ENCODE data around the gene NEUROG1. TPM values are rescaled to one million over a fixed set of nuclear protein-coding genes. Genes with fewer than 3 reads are reported as not detected.
A peak's percentile ranks its signal among the peaks of the same experiment; 100 is the strongest.

Gene NEUROG1
- total and polyA plus RNA-seq, 4 donors, result not detected

- DNase-seq (peak in 1 of 3 donors; percentile 46), ATAC-seq (ENCODE audit: insufficient read depth, low FRiP score) (no peak)
- Histone ChIP-seq H3K27me3 (ENCODE audit: control insufficient read depth in 3 of 3, insufficient read depth in 3 of 3, low read length in 2 of 3) (peaks cover 0 to 19% (median 17%) of the 10 kb centered on the region in 3 donors), H3K9ac (ENCODE audit: insufficient read depth in 1 of 2, low read length in 2 of 2) (no peak overlapping the region), H3K9me3 (ENCODE audit: control insufficient read depth in 4 of 4, insufficient read depth in 3 of 4, low read length in 3 of 4) (no peaks in the 10 kb centered on the region), H3K4me1 (ENCODE audit: control insufficient read depth in 5 of 5, insufficient read depth in 5 of 5, low read length in 5 of 5) (no peaks in the 10 kb centered on the region), H3K4me3 (no peak overlapping the region), H3K36me3 (ENCODE audit: control insufficient read depth in 4 of 4, insufficient read depth in 4 of 4, low read length in 4 of 4) (no peaks in the 10 kb centered on the region), H3K27ac (ENCODE audit: low read depth in 1 of 2, low read length in 1 of 2) (no peak overlapping the region)
- TF ChIP-seq, protein P1, sequence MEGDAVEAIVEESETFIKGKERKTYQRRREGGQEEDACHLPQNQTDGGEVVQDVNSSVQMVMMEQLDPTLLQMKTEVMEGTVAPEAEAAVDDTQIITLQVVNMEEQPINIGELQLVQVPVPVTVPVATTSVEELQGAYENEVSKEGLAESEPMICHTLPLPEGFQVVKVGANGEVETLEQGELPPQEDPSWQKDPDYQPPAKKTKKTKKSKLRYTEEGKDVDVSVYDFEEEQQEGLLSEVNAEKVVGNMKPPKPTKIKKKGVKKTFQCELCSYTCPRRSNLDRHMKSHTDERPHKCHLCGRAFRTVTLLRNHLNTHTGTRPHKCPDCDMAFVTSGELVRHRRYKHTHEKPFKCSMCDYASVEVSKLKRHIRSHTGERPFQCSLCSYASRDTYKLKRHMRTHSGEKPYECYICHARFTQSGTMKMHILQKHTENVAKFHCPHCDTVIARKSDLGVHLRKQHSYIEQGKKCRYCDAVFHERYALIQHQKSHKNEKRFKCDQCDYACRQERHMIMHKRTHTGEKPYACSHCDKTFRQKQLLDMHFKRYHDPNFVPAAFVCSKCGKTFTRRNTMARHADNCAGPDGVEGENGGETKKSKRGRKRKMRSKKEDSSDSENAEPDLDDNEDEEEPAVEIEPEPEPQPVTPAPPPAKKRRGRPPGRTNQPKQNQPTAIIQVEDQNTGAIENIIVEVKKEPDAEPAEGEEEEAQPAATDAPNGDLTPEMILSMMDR (IDR thresholded peaks at IDR 0.05; ENCODE audit: control extremely low read depth, extremely low read depth), result no peak
- 13 to 22% methylated on average over 8 of the region's 8 CpGs for WGBS, 2 donors
Observed at GRCh38 chr5:135553688-135554462, 18.1 kb upstream of the NEUROG1 start.

DNA sequence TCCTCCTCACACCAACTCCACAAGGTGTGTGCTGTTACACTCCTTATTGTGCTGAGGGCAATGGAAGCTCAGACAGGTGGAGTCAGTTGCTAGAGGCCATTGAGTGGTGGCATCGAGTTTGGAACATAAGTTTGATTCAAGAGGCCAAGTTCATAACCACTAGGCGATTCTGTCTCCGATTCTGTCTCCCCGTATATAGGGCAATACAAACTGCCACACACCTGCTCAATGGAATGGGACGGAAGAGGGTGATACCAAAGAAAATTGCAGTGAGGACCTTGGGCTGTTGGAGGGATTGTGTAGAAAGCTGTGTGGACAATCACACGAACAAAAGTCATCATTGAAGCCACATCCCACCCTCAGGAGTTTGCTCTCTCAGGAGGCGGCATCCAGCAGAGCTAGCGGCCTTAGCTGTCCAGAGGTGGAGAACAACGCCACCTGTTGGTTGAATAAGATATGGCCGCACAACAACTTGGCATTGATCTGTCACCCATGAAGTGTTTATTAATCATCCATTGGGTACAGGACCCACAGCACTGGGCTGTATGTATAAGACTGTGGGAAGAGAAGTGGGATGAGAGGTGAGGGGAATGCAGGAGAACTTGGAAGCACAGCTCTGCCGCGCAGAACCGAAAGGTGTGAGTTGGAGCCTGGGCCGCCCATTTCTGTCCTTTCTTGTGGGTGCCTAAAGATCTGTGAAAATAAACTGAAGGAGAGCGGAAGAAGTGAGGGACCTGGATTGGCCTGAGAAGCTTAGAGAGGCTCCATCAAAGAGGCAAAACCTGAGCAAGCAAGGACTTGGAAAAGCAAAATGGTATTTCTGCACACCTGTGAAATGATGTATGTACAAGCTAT, 16.1 kb upstream of the NEUROG1 start:
- no peak overlapping the region for H3K4me3 ChIP-seq
- peak; percentile 89 for ATAC-seq (ENCODE audit: insufficient read depth, low FRiP score)
- no peak overlapping the region for H3K27ac ChIP-seq (ENCODE audit: low read depth in 1 of 2, low read length in 1 of 2)
- DNase-seq, result peak; percentile 79 to 87 (median 83)
- WGBS, 2 donors, result 37 to 44% methylated on average over 15 of the region's 15 CpGs
- TF ChIP-seq, protein P1 (IDR thresholded peaks at IDR 0.05; ENCODE audit: control extremely low read depth, extremely low read depth), result peak; percentile 65
- H3K4me1 ChIP-seq (ENCODE audit: control insufficient read depth in 5 of 5, insufficient read depth in 5 of 5, low read length in 5 of 5), result no peaks in the 10 kb centered on the region
- no peak overlapping the region for H3K9ac ChIP-seq (ENCODE audit: insufficient read depth in 1 of 2, low read length in 2 of 2)
- H3K36me3 ChIP-seq (ENCODE audit: control insufficient read depth in 4 of 4, insufficient read depth in 4 of 4, low read length in 4 of 4), result no peaks in the 10 kb centered on the region
- peaks cover 0 to 37% (median 33%) of the 10 kb centered on the region in 3 donors for H3K27me3 ChIP-seq (ENCODE audit: control insufficient read depth in 3 of 3, insufficient read depth in 3 of 3, low read length in 2 of 3)
- H3K9me3 ChIP-seq (ENCODE audit: control insufficient read depth in 4 of 4, insufficient read depth in 3 of 4, low read length in 3 of 4), result peaks cover 0 to 2% (median 0%) of the 10 kb centered on the region in 4 donors

DNA sequence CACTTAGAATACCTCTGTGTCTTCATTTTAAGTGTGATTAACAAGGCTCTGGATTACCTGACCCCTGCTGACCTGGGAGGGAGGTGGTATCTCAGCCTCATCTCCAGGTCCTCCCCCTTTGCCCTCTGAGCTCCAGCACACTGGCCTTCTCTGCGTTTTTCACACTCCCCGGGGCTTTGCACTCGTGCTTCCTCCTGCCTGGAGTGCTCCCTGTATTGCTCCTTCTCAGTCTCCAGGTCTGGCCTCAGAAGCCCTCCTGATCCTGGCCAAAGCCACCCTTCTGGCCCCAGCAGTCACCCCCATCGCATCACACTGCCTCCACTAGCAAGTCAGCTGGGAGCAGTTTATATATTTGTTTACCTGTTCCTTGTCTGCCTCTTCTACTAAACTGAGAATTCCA, 13.6 kb upstream of the NEUROG1 start:
- no peaks in the 10 kb centered on the region for H3K36me3 ChIP-seq (ENCODE audit: control insufficient read depth in 4 of 4, insufficient read depth in 4 of 4, low read length in 4 of 4)
- no peak overlapping the region for H3K4me3 ChIP-seq
- H3K27ac ChIP-seq (ENCODE audit: low read depth in 1 of 2, low read length in 1 of 2), result no peak overlapping the region
- H3K9me3 ChIP-seq (ENCODE audit: control insufficient read depth in 4 of 4, insufficient read depth in 3 of 4, low read length in 3 of 4), result peaks cover 0 to 2% (median 0%) of the 10 kb centered on the region in 4 donors
- H3K9ac ChIP-seq (ENCODE audit: insufficient read depth in 1 of 2, low read length in 2 of 2), result no peak overlapping the region
- ATAC-seq (ENCODE audit: insufficient read depth, low FRiP score) (no peak), DNase-seq (no peak)
- WGBS, 2 donors, result 40 to 41% methylated on average over 4 of the region's 4 CpGs
- TF ChIP-seq, protein P1 (IDR thresholded peaks at IDR 0.05; ENCODE audit: control extremely low read depth, extremely low read depth), result no peak
- H3K4me1 ChIP-seq (ENCODE audit: control insufficient read depth in 5 of 5, insufficient read depth in 5 of 5, low read length in 5 of 5), result peaks cover 0 to 3% (median 0%) of the 10 kb centered on the region in 5 donors
- H3K27me3 ChIP-seq (ENCODE audit: control insufficient read depth in 3 of 3, insufficient read depth in 3 of 3, low read length in 2 of 3), result peaks cover 0 to 61% (median 57%) of the 10 kb centered on the region in 3 donors

All from lung (tissue), 12 donors.